ENCODE measurements around the gene INTS11. TPM values are rescaled to one million over a fixed set of nuclear protein-coding genes. Genes with fewer than 3 reads are reported as not detected.

Gene INTS11
- polyA plus RNA-seq: 100 to 1,000 TPM in 3 of 4 donors, 10 to 100 TPM in 1; 94.9 to 331 (median 186) TPM
- long read RNA-seq, donor 1: 0 reads
- long read RNA-seq, donor 2, partial matches to known transcripts: 0 of 8 reads
- long read RNA-seq, donor 2, other reads (novel, unspliced or antisense): 6 of 8 reads
- long read RNA-seq, donor 3, transcript INTS11-205 (4 exons, 1,104 nt): major isoform, 7 of 30 reads
- long read RNA-seq, donor 3, partial matches to known transcripts: 6 of 30 reads
- long read RNA-seq, donor 3, other reads (novel, unspliced or antisense): 9 of 30 reads
- long read RNA-seq, donor 4: 0 reads
- long read RNA-seq, donor 5, partial matches to known transcripts: 22 of 27 reads
- long read RNA-seq, donor 5, other reads (novel, unspliced or antisense): 0 of 27 reads
- long read RNA-seq, donor 6, transcript INTS11-208 (17 exons, 2,148 nt): major isoform, 8 of 13 reads
- long read RNA-seq, donor 6, partial matches to known transcripts: 0 of 13 reads
- long read RNA-seq, donor 6, other reads (novel, unspliced or antisense): 0 of 13 reads
- long read RNA-seq, donor 7: 0 reads
- long read RNA-seq, donor 8: 0 reads
- long read RNA-seq, donor 9, partial matches to known transcripts: 0 of 5 reads
- long read RNA-seq, donor 9, other reads (novel, unspliced or antisense): 0 of 5 reads
- long read RNA-seq, donor 10, transcript INTS11-205 (4 exons, 1,104 nt): major isoform, 7 of 24 reads
- long read RNA-seq, donor 10, partial matches to known transcripts: 0 of 24 reads
- long read RNA-seq, donor 10, other reads (novel, unspliced or antisense): 11 of 24 reads

GRCh38 chr1:1324524-1325287 is at the start of gene INTS11, which contains the start of gene CPTP:
INTS11 (minus strand) TSS chr1:1324660; CDS start chr1:1324608, 52 bp downstream.
CPTP (plus strand) TSS chr1:1324802; CDS start chr1:1326911, 2,109 bp downstream.
- H3K27ac ChIP-seq (ENCODE audit: low read depth in 1 of 3, low read length in 2 of 3): peak within 1 kb of the TSS; percentile 36 to 85 (median 73)
- H3K4me1 ChIP-seq (ENCODE audit: control insufficient read depth in 3 of 3, insufficient read depth in 2 of 3, low read depth in 1 of 3, low read length in 2 of 3): peaks cover 0 to 20% (median 6%) of the 10 kb centered on the region in 3 donors
- 0 to 4% (median 0%) methylated on average over 55 to 84 of the region's 84 CpGs for WGBS, 3 donors
- peaks cover under 1 to 73% (median 3%) of the 10 kb centered on the region in 3 donors for H3K36me3 ChIP-seq (ENCODE audit: control insufficient read depth in 3 of 3, insufficient read depth in 2 of 3, low read depth in 1 of 3, low read length in 3 of 3)
- no peaks in the 10 kb centered on the region for H3K27me3 ChIP-seq (ENCODE audit: control insufficient read depth in 3 of 3, insufficient read depth in 3 of 3, low read length in 3 of 3)
- DNase-seq (peak; percentile 94 to 96), FAIRE-seq (no peak)
- peak within 1 kb of the TSS; percentile 61 to 84 (median 78) for H3K4me3 ChIP-seq (ENCODE audit: low read depth in 1 of 3, low read length in 3 of 3)
- no peaks in the 10 kb centered on the region for H3K9me3 ChIP-seq (ENCODE audit: control insufficient read depth in 2 of 2, insufficient read depth in 1 of 2, low read depth in 1 of 2, low read length in 1 of 2)

- FAIRE-seq: no peak
- 49 to 51% (median 51%) methylated on average over 50 to 52 of the region's 52 CpGs for WGBS, 3 donors
- DNase-seq: no peak
Observed at GRCh38 chr1:1373815-1374588, 49.5 kb upstream of the INTS11 start.

GRCh38 chr1:1373051-1373814 is 48.8 kb upstream of the INTS11 start:
- 80 to 86% (median 84%) methylated on average over 26 of the region's 26 CpGs for WGBS, 3 donors
- FAIRE-seq: no peak

More at GRCh38 chr1:1373815-1374588, 49.5 kb upstream of the INTS11 start:
- no peaks in the 10 kb centered on the region for H3K27me3 ChIP-seq (ENCODE audit: control insufficient read depth in 3 of 3, insufficient read depth in 3 of 3, low read length in 3 of 3)
- peaks cover 0 to 32% (median 5%) of the 10 kb centered on the region in 3 donors for H3K4me1 ChIP-seq (ENCODE audit: control insufficient read depth in 3 of 3, insufficient read depth in 2 of 3, low read depth in 1 of 3, low read length in 2 of 3)
- peak overlapping the region; percentile 78 to 95 (median 87) for H3K27ac ChIP-seq (ENCODE audit: low read depth in 1 of 3, low read length in 2 of 3)
- H3K4me3 ChIP-seq (ENCODE audit: low read depth in 1 of 3, low read length in 3 of 3): peak overlapping the region; percentile 90 to 99 (median 96)
- peaks cover 0 to 48% (median 3%) of the 10 kb centered on the region in 3 donors for H3K36me3 ChIP-seq (ENCODE audit: control insufficient read depth in 3 of 3, insufficient read depth in 2 of 3, low read depth in 1 of 3, low read length in 3 of 3)
- H3K9me3 ChIP-seq (ENCODE audit: control insufficient read depth in 2 of 2, insufficient read depth in 1 of 2, low read depth in 1 of 2, low read length in 1 of 2): no peaks in the 10 kb centered on the region

GRCh38 chr1:1371746-1372711 is 47.6 kb upstream of the INTS11 start:
- H3K4me3 ChIP-seq (ENCODE audit: low read depth in 1 of 3, low read length in 3 of 3): no peak overlapping the region
- peaks cover 0 to 3% of the 10 kb centered on the region in 2 donors for H3K9me3 ChIP-seq (ENCODE audit: control insufficient read depth in 2 of 2, insufficient read depth in 1 of 2, low read depth in 1 of 2, low read length in 1 of 2)
- DNase-seq (peak; percentile 55 to 82), FAIRE-seq (no peak)
- 28 to 31% (median 30%) methylated on average over 26 of the region's 26 CpGs for WGBS, 3 donors
- H3K27ac ChIP-seq (ENCODE audit: low read depth in 1 of 3, low read length in 2 of 3): peak overlapping the region in 1 of 3 donors; percentile 20
- peaks cover 0 to 32% (median 5%) of the 10 kb centered on the region in 3 donors for H3K4me1 ChIP-seq (ENCODE audit: control insufficient read depth in 3 of 3, insufficient read depth in 2 of 3, low read depth in 1 of 3, low read length in 2 of 3)
- no peaks in the 10 kb centered on the region for H3K27me3 ChIP-seq (ENCODE audit: control insufficient read depth in 3 of 3, insufficient read depth in 3 of 3, low read length in 3 of 3)
- H3K36me3 ChIP-seq (ENCODE audit: control insufficient read depth in 3 of 3, insufficient read depth in 2 of 3, low read depth in 1 of 3, low read length in 3 of 3): peaks cover 0 to 43% (median 3%) of the 10 kb centered on the region in 3 donors

More at GRCh38 chr1:1373051-1373814, 48.8 kb upstream of the INTS11 start:
- Histone ChIP-seq H3K4me3 (ENCODE audit: low read depth in 1 of 3, low read length in 3 of 3) (peak overlapping the region in 2 of 3 donors; percentile 13 to 99), H3K27ac (ENCODE audit: low read depth in 1 of 3, low read length in 2 of 3) (no peak overlapping the region), H3K4me1 (ENCODE audit: control insufficient read depth in 3 of 3, insufficient read depth in 2 of 3, low read depth in 1 of 3, low read length in 2 of 3) (peaks cover 0 to 32% (median 5%) of the 10 kb centered on the region in 3 donors), H3K9me3 (ENCODE audit: control insufficient read depth in 2 of 2, insufficient read depth in 1 of 2, low read depth in 1 of 2, low read length in 1 of 2) (no peaks in the 10 kb centered on the region), H3K36me3 (ENCODE audit: control insufficient read depth in 3 of 3, insufficient read depth in 2 of 3, low read depth in 1 of 3, low read length in 3 of 3) (peaks cover 0 to 48% (median 3%) of the 10 kb centered on the region in 3 donors), H3K27me3 (ENCODE audit: control insufficient read depth in 3 of 3, insufficient read depth in 3 of 3, low read length in 3 of 3) (no peaks in the 10 kb centered on the region)
- DNase-seq: no peak

- Histone ChIP-seq H3K4me3 (ENCODE audit: low read depth in 1 of 3, low read length in 3 of 3) (no peak overlapping the region), H3K9me3 (ENCODE audit: control insufficient read depth in 2 of 2, insufficient read depth in 1 of 2, low read depth in 1 of 2, low read length in 1 of 2) (peaks cover 0 to 3% of the 10 kb centered on the region in 2 donors), H3K36me3 (ENCODE audit: control insufficient read depth in 3 of 3, insufficient read depth in 2 of 3, low read depth in 1 of 3, low read length in 3 of 3) (peaks cover 0 to 37% (median 3%) of the 10 kb centered on the region in 3 donors), H3K4me1 (ENCODE audit: control insufficient read depth in 3 of 3, insufficient read depth in 2 of 3, low read depth in 1 of 3, low read length in 2 of 3) (peaks cover 0 to 32% (median 5%) of the 10 kb centered on the region in 3 donors), H3K27ac (ENCODE audit: low read depth in 1 of 3, low read length in 2 of 3) (peak overlapping the region in 1 of 3 donors; percentile 20), H3K27me3 (ENCODE audit: control insufficient read depth in 3 of 3, insufficient read depth in 3 of 3, low read length in 3 of 3) (no peaks in the 10 kb centered on the region)
- FAIRE-seq (no peak), DNase-seq (no peak)
- 48 to 70% (median 58%) methylated on average over 12 of the region's 12 CpGs for WGBS, 3 donors
Observed at GRCh38 chr1:1371364-1371745, 46.9 kb upstream of the INTS11 start.

GRCh38 chr1:1370771-1371300 is 46.4 kb upstream of the INTS11 start:
- Histone ChIP-seq H3K9me3 (ENCODE audit: control insufficient read depth in 2 of 2, insufficient read depth in 1 of 2, low read depth in 1 of 2, low read length in 1 of 2) (peaks cover 0 to 5% of the 10 kb centered on the region in 2 donors), H3K4me1 (ENCODE audit: control insufficient read depth in 3 of 3, insufficient read depth in 2 of 3, low read depth in 1 of 3, low read length in 2 of 3) (peaks cover 0 to 29% (median 3%) of the 10 kb centered on the region in 3 donors), H3K27ac (ENCODE audit: low read depth in 1 of 3, low read length in 2 of 3) (no peak overlapping the region), H3K36me3 (ENCODE audit: control insufficient read depth in 3 of 3, insufficient read depth in 2 of 3, low read depth in 1 of 3, low read length in 3 of 3) (peaks cover 0 to 32% (median 3%) of the 10 kb centered on the region in 3 donors), H3K27me3 (ENCODE audit: control insufficient read depth in 3 of 3, insufficient read depth in 3 of 3, low read length in 3 of 3) (no peaks in the 10 kb centered on the region), H3K4me3 (ENCODE audit: low read depth in 1 of 3, low read length in 3 of 3) (no peak overlapping the region)
- DNase-seq (no peak), FAIRE-seq (no peak)
- WGBS, 3 donors: 78 to 85% (median 84%) methylated on average over 14 to 16 of the region's 16 CpGs
